Transverse colon (tissue), 4 donors: ENCODE data around the gene CYREN.

Source experiments
- POLR2A ChIP-seq: fragments of 450-650 bp; IDR thresholded peaks from one replicate; pipeline ENCODE4 v1.6.1; 2016; ENCODE audit warnings: antibody characterized with exemption, mild to moderate bottlenecking, moderate library complexity
- POLR2AphosphoS5 ChIP-seq, 3 donors: sonication (generic); formaldehyde crosslinking; IDR thresholded peaks; one replicate each; pipeline ENCODE4 v1.6.1; 2016; ENCODE audit warnings: antibody characterized with exemption in 3 of 3
- TF ChIP-seq, protein P1 (sequence below), 5 experiments: fragments of 200-600 bp in 3 of 5; fragments of 450-650 bp in 2 of 5; sonication (generic) in 3 of 5; IDR thresholded peaks; 1 replicate in 2 of 5; 2 replicates in 3 of 5; pipeline ENCODE4 v1.5.1; 2016 to 2017; ENCODE audit warnings: antibody characterized with exemption in 5 of 5, inconsistent platforms in 3 of 5, mild to moderate bottlenecking in 2 of 5, moderate library complexity in 1 of 5

DNA sequence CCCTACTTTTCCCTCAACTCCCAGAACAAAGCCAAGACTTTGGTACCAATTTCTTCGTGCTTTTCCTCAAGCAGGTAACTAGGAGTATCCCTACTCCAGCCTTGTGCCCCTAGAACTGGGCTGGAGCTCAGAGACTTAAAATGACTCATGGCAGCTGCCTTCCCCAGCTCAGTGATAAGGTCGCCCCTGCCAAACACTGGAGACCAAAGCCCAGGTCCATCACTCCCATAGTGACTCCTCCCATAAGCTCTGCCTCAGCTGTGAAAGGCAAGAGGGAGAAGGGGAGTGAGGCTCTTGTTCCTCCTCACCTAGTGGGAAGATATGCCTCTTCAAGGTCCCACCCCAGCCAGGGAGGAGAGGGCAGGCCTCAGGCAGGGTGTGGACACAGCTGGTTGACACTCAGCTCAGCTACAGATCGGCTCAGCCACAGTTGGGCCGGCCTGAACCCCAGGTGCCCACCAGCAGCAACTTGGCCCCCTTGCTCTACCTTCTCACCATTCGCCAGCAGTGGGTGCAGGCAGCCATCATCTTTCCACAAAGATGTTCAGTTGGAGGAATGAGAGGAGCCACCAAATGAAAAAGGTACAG, 13.8 kb upstream of the CYREN start:
- TF ChIP-seq POLR2AphosphoS5 (IDR thresholded peaks at IDR 0.05) = no peak
- TF ChIP-seq, protein P1, sequence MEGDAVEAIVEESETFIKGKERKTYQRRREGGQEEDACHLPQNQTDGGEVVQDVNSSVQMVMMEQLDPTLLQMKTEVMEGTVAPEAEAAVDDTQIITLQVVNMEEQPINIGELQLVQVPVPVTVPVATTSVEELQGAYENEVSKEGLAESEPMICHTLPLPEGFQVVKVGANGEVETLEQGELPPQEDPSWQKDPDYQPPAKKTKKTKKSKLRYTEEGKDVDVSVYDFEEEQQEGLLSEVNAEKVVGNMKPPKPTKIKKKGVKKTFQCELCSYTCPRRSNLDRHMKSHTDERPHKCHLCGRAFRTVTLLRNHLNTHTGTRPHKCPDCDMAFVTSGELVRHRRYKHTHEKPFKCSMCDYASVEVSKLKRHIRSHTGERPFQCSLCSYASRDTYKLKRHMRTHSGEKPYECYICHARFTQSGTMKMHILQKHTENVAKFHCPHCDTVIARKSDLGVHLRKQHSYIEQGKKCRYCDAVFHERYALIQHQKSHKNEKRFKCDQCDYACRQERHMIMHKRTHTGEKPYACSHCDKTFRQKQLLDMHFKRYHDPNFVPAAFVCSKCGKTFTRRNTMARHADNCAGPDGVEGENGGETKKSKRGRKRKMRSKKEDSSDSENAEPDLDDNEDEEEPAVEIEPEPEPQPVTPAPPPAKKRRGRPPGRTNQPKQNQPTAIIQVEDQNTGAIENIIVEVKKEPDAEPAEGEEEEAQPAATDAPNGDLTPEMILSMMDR (IDR thresholded peaks at IDR 0.05) = no peak
- no peak for TF ChIP-seq POLR2A
